ENCODE data around the gene BZW2.

- TF ChIP-seq CTCF (IDR thresholded peaks at IDR 0.05) (no peak), EP300 (IDR thresholded peaks at IDR 0.05) (no peak), POLR2A (IDR thresholded peaks at IDR 0.05) (no peak)
Observed at GRCh38 chr7:16677978-16678494, 32.1 kb downstream of the BZW2 start.

Data from tibial nerve (tissue), 4 donors.